A673 (cell line): Measurements from ENCODE around the gene TANC1. TPM values are rescaled to one million over a fixed set of nuclear protein-coding genes. Genes with fewer than 3 reads are reported as not detected.
A peak's percentile ranks its signal among the peaks of the same experiment; 100 is the strongest.

ENCODE experiments used
- BruUV-seq: library from RNA; stranded (reverse); fragments of 400-500 nt; replicated peaks from 2 replicates; lab custom pipeline; 2021; lab: Mats Ljungman, UMichigan
- CTCF ChIA-PET: fragments of 300-600 bp; sonication (Branson Sonifier 250); formaldehyde crosslinking; loops from one replicate; lab custom pipeline; 2022; ENCODE audit warnings: antibody characterized with exemption; lab: Charles Lee
- POLR2A ChIA-PET: fragments of 300-600 bp; sonication (Branson Sonifier 250); formaldehyde crosslinking; loops from one replicate; lab custom pipeline; 2022; ENCODE audit warnings: antibody characterized with exemption; ENCODE audit not compliant: low non-redundant PET; lab: Charles Lee
- DNase-seq: peaks from one replicate; pipeline ENCODE4 v3.0.0-alpha.2; 2015; ENCODE audit warnings: low spot score
- H3K27ac ChIP-seq: fragments of 200-600 bp; sonication (generic); 2 replicates; pipeline ENCODE4 v1.5.1; 2016; ENCODE audit warnings: mixed run types, low read depth, mild to moderate bottlenecking, mixed read lengths, antibody characterized with exemption, low read length; ENCODE audit not compliant: poor library complexity, severe bottlenecking
- H3K27me3 ChIP-seq: fragments of 200-600 bp; sonication (generic); replicated peaks from 2 replicates; pipeline ENCODE4 v1.6.1; 2017; ENCODE audit warnings: mixed run types, low read depth, mild to moderate bottlenecking, mixed read lengths, antibody characterized with exemption, low read length; ENCODE audit not compliant: insufficient read depth, poor library complexity
- H3K36me3 ChIP-seq: fragments of 200-600 bp; sonication (generic); 2 replicates; pipeline ENCODE4 v1.6.1; 2016; ENCODE audit warnings: mixed run types, mild to moderate bottlenecking, mixed read lengths, antibody characterized with exemption, low read length; ENCODE audit not compliant: insufficient read depth, poor library complexity, severe bottlenecking
- H3K4me1 ChIP-seq: fragments of 200-600 bp; sonication (generic); 2 replicates; pipeline ENCODE4 v1.6.1; 2017; ENCODE audit warnings: mixed run types, mild to moderate bottlenecking, mixed read lengths, antibody characterized with exemption, low read length; ENCODE audit not compliant: insufficient read depth, poor library complexity, severe bottlenecking
- H3K4me3 ChIP-seq: fragments of 200-600 bp; sonication (generic); 2 replicates; pipeline ENCODE4 v1.5.1; 2016; ENCODE audit warnings: low read depth, mixed run types, mild to moderate bottlenecking, mixed read lengths, low read length; ENCODE audit not compliant: poor library complexity, severe bottlenecking
- H3K9me3 ChIP-seq: fragments of 200-600 bp; sonication (generic); 2 replicates; pipeline ENCODE4 v1.6.1; 2016; ENCODE audit warnings: mixed run types, low read depth, mild to moderate bottlenecking, mixed read lengths, antibody characterized with exemption, low read length; ENCODE audit not compliant: poor library complexity, severe bottlenecking
- EZH2 ChIP-seq: fragments of 200-600 bp; sonication (generic); IDR thresholded peaks from 2 replicates; pipeline ENCODE4 v1.6.1; 2017; ENCODE audit warnings: borderline replicate concordance, low read depth, mild to moderate bottlenecking, mixed read lengths, antibody characterized with exemption, low read length; ENCODE audit not compliant: poor library complexity, severe bottlenecking
- intact Hi-C: fragments of 100-400 bp; cut with micrococcal nuclease; formaldehyde crosslinking; loops from one replicate; pipeline ENCODE4 v1.10.0; 2022; ENCODE audit not compliant: unreplicated experiment
- total RNA-seq: library from RNA; stranded (reverse); gene quantifications from 2 replicates; pipeline ENCODE4 v1.2.3, GENCODE V29; 2021
- TF ChIP-seq, protein P1 (sequence below): fragments of 300-800, 200-600 bp; sonication (generic); conservative IDR thresholded peaks from 2 replicates; pipeline ENCODE4 v1.5.1; 2017; ENCODE audit warnings: low read depth, mild to moderate bottlenecking, antibody characterized with exemption, low read length, moderate library complexity, mixed read lengths

Gene TANC1
- total RNA-seq, 1 experiment from 2014 or later = 9.0 TPM

- ChIA-PET CTCF (interaction anchor here (0.6 kb wide), 1 partner anchor 20 kb away, joined by 7 read pairs; no protein-coding TSS in a partner anchor), POLR2A (no interaction called here)
- Histone ChIP-seq H3K4me1 (peaks cover 8% of the 10 kb centered on the region), H3K36me3 (no peaks in the 10 kb centered on the region), H3K9me3 (no peaks in the 10 kb centered on the region), H3K27ac (no peak overlapping the region), H3K27me3 (no peaks in the 10 kb centered on the region), H3K4me3 (no peak overlapping the region)
- TF ChIP-seq, protein P1, sequence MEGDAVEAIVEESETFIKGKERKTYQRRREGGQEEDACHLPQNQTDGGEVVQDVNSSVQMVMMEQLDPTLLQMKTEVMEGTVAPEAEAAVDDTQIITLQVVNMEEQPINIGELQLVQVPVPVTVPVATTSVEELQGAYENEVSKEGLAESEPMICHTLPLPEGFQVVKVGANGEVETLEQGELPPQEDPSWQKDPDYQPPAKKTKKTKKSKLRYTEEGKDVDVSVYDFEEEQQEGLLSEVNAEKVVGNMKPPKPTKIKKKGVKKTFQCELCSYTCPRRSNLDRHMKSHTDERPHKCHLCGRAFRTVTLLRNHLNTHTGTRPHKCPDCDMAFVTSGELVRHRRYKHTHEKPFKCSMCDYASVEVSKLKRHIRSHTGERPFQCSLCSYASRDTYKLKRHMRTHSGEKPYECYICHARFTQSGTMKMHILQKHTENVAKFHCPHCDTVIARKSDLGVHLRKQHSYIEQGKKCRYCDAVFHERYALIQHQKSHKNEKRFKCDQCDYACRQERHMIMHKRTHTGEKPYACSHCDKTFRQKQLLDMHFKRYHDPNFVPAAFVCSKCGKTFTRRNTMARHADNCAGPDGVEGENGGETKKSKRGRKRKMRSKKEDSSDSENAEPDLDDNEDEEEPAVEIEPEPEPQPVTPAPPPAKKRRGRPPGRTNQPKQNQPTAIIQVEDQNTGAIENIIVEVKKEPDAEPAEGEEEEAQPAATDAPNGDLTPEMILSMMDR = no peak
- no peak for TF ChIP-seq EZH2
- DNase-seq = no peak
- no TSS peak for BruUV-seq
- intact Hi-C loops = no loop called here
Measured at GRCh38 chr2:159026170-159026569, 57.7 kb downstream of the TANC1 start.

GRCh38 chr2:159028776-159029175, 60.3 kb downstream of the TANC1 start:
- POLR2A ChIA-PET = no interaction called here
- intact Hi-C loops = no loop called here
- CTCF ChIA-PET = no interaction called here

GRCh38 chr2:159029936-159030335, 61.5 kb downstream of the TANC1 start:
- TF ChIP-seq EZH2 = no peak
- intact Hi-C loops = no loop called here
- Histone ChIP-seq H3K27me3 (no peaks in the 10 kb centered on the region), H3K9me3 (no peaks in the 10 kb centered on the region), H3K4me1 (peaks cover 8% of the 10 kb centered on the region), H3K4me3 (no peak overlapping the region), H3K27ac (no peak overlapping the region), H3K36me3 (no peaks in the 10 kb centered on the region)
- ChIA-PET CTCF (no interaction called here), POLR2A (interaction anchor here (0.5 kb wide), 1 partner anchor 1175 kb away, joined by 4 read pairs; no protein-coding TSS in a partner anchor)
- no TSS peak for BruUV-seq
- no peak for DNase-seq

More at GRCh38 chr2:159028776-159029175, 60.3 kb downstream of the TANC1 start:
- no peak for TF ChIP-seq EZH2
- TF ChIP-seq, protein P1 = no peak
- DNase-seq = no peak
- H3K27me3 ChIP-seq = no peaks in the 10 kb centered on the region
- peaks cover 8% of the 10 kb centered on the region for H3K4me1 ChIP-seq
- no peak overlapping the region for H3K27ac ChIP-seq
- H3K4me3 ChIP-seq = no peak overlapping the region
- no TSS peak for BruUV-seq
- no peaks in the 10 kb centered on the region for H3K36me3 ChIP-seq
- H3K9me3 ChIP-seq = no peaks in the 10 kb centered on the region

GRCh38 chr2:159030674-159031380, 62.4 kb downstream of the TANC1 start:
- H3K4me1 ChIP-seq = peaks cover 8% of the 10 kb centered on the region
- no peaks in the 10 kb centered on the region for H3K27me3 ChIP-seq
- POLR2A ChIA-PET = interaction anchor here (0.5 kb wide), 1 partner anchor 1176 kb away, joined by 4 read pairs; no protein-coding TSS in a partner anchor
- TF ChIP-seq, protein P1 = no peak
- TF ChIP-seq EZH2 = no peak
- no peaks in the 10 kb centered on the region for H3K9me3 ChIP-seq
- no peaks in the 10 kb centered on the region for H3K36me3 ChIP-seq
- CTCF ChIA-PET = no interaction called here
- BruUV-seq = no TSS peak
- intact Hi-C loops = no loop called here
- H3K27ac ChIP-seq = no peak overlapping the region
- no peak overlapping the region for H3K4me3 ChIP-seq
- DNase-seq = peak; percentile 4
